ENCODE results near the gene TRAF2.

The TRAF2 gene

GRCh38 chr9:136890661-136891060 is 4.3 kb downstream of the TRAF2 start:
- TF ChIP-seq YY1 (IDR thresholded peaks at IDR 0.05; ENCODE audit: low read depth) (no peak), TCF12 (IDR thresholded peaks at IDR 0.05; ENCODE audit: low read depth) (no peak), REST (IDR thresholded peaks at IDR 0.05; ENCODE audit: low read depth) (no peak), CREB1 (IDR thresholded peaks at IDR 0.05; ENCODE audit: low read depth) (no peak), TEAD4 (IDR thresholded peaks at IDR 0.05) (no peak), CEBPB (IDR thresholded peaks at IDR 0.05) (no peak), ZBTB7A (IDR thresholded peaks at IDR 0.05; ENCODE audit: low read depth) (no peak), RAD21 (IDR thresholded peaks at IDR 0.05; ENCODE audit: low read depth) (no peak), NFIC (IDR thresholded peaks at IDR 0.05) (no peak), EGR1 (IDR thresholded peaks at IDR 0.05) (no peak), USF1 (IDR thresholded peaks at IDR 0.05) (no peak), FOXM1 (IDR thresholded peaks at IDR 0.05; ENCODE audit: borderline replicate concordance, low read depth) (no peak)

GRCh38 chr9:136896027-136896426 is 9.7 kb downstream of the TRAF2 start:
- TF ChIP-seq EP300 (IDR thresholded peaks at IDR 0.05; ENCODE audit: borderline replicate concordance), result no peak
- TF ChIP-seq CREB1 (IDR thresholded peaks at IDR 0.05; ENCODE audit: low read depth), result no peak
- no peak for TF ChIP-seq TEAD4 (IDR thresholded peaks at IDR 0.05)
- TF ChIP-seq REST (IDR thresholded peaks at IDR 0.05; ENCODE audit: low read depth), result no peak
- TF ChIP-seq YY1 (IDR thresholded peaks at IDR 0.05; ENCODE audit: low read depth), result no peak
- TF ChIP-seq MAX (IDR thresholded peaks at IDR 0.05), result no peak
- TF ChIP-seq USF1 (IDR thresholded peaks at IDR 0.05), result no peak
- TF ChIP-seq EGR1 (IDR thresholded peaks at IDR 0.05), result no peak

- TF ChIP-seq CREB1 (IDR thresholded peaks at IDR 0.05; ENCODE audit: low read depth), result no peak
- TF ChIP-seq USF1 (IDR thresholded peaks at IDR 0.05), result no peak
- TF ChIP-seq ZBTB7A (IDR thresholded peaks at IDR 0.05; ENCODE audit: low read depth), result no peak
- no peak for TF ChIP-seq MAX (IDR thresholded peaks at IDR 0.05)
- TF ChIP-seq FOXM1 (IDR thresholded peaks at IDR 0.05; ENCODE audit: borderline replicate concordance, low read depth), result no peak
- no peak for TF ChIP-seq TCF12 (IDR thresholded peaks at IDR 0.05; ENCODE audit: low read depth)
- TF ChIP-seq EP300 (IDR thresholded peaks at IDR 0.05; ENCODE audit: borderline replicate concordance), result no peak
- TF ChIP-seq REST (IDR thresholded peaks at IDR 0.05; ENCODE audit: low read depth), result no peak
- no peak for TF ChIP-seq CEBPB (IDR thresholded peaks at IDR 0.05)
- no peak for TF ChIP-seq RAD21 (IDR thresholded peaks at IDR 0.05; ENCODE audit: low read depth)
- TF ChIP-seq TEAD4 (IDR thresholded peaks at IDR 0.05), result no peak
- TF ChIP-seq YY1 (IDR thresholded peaks at IDR 0.05; ENCODE audit: low read depth), result no peak
- no peak for TF ChIP-seq NFIC (IDR thresholded peaks at IDR 0.05)
- TF ChIP-seq EGR1 (IDR thresholded peaks at IDR 0.05), result no peak
- TF ChIP-seq TAF1 (IDR thresholded peaks at IDR 0.05; ENCODE audit: low read depth), result no peak
These were observed 12.3 kb downstream of the TRAF2 start for GRCh38 chr9:136898483-136899100.

- TF ChIP-seq YY1 (IDR thresholded peaks at IDR 0.05; ENCODE audit: low read depth) (no peak), FOXM1 (IDR thresholded peaks at IDR 0.05; ENCODE audit: borderline replicate concordance, low read depth) (no peak), TAF1 (IDR thresholded peaks at IDR 0.05; ENCODE audit: low read depth) (no peak), EGR1 (IDR thresholded peaks at IDR 0.05) (no peak)
These were observed 12.9 kb downstream of the TRAF2 start for GRCh38 chr9:136899196-136899595.

Data from Ishikawa (cell line).